ENCODE measurements around the gene SBNO2. TPM values are rescaled to one million over a fixed set of nuclear protein-coding genes. Genes with fewer than 3 reads are reported as not detected.

SBNO2 gene
- total and polyA plus RNA-seq, 2 of the 4 experiments (the other 2 are of a cell fraction) = 13.4 to 40.5 TPM

GRCh38 chr19:1097810-1098176 is 76.3 kb downstream of the SBNO2 start:
- ATAC-seq (ENCODE audit: low read depth) = no peak
- CTCF ChIA-PET = no interaction called here

More at GRCh38 chr19:1097810-1098176, 76.3 kb downstream of the SBNO2 start:
- Histone ChIP-seq H3K79me1 (ENCODE audit: low read depth in 1 of 2, low read length in 2 of 2) (peaks cover 3 to 27% of the 10 kb centered on the region in 2 experiments; a peak in 2 of 4 replicates), H2BK20ac (ENCODE audit: low read depth, low read length) (peak overlapping the region; percentile 85), H3K9me1 (ENCODE audit: insufficient read depth, low read length) (peaks cover 13% of the 10 kb centered on the region), H2BK5ac (ENCODE audit: low read depth, low read length, poor library complexity, severe bottlenecking) (peak overlapping the region; percentile 73), H3K4ac (ENCODE audit: low read depth, low read length) (peak overlapping the region; percentile 91), H3K9me3 (ENCODE audit: control insufficient read depth, insufficient read depth, low read length) (peaks cover 3% of the 10 kb centered on the region), H3K56ac (ENCODE audit: extremely low read depth, insufficient read depth, low read length) (no peak overlapping the region), H3K18ac (ENCODE audit: low read depth, low read length) (peak overlapping the region; percentile 24; the same call in 1 of the 2 replicates), H3K9ac (ENCODE audit: low read depth, low read length) (no peak overlapping the region), H3K36me3 (ENCODE audit: control insufficient read depth, insufficient read depth, low read length) (peaks cover 6% of the 10 kb centered on the region; the same call in 1 of the 2 replicates), H3K4me3 (ENCODE audit: insufficient read depth, low read depth, low read length) (no peak overlapping the region), H4K5ac (ENCODE audit: low read depth, low read length) (peak overlapping the region; percentile 41; the same call in 1 of the 2 replicates), H3K4me2 (ENCODE audit: low read depth, low read length) (no peak overlapping the region), H2AK9ac (replicated peaks; ENCODE audit: low read depth, low read length, poor library complexity) (peak overlapping the region; percentile 89), H3K4me1 (ENCODE audit: control insufficient read depth, insufficient read depth, low read length) (peaks cover 18% of the 10 kb centered on the region), H4K8ac (ENCODE audit: low read depth in 2 of 2, low read length in 2 of 2) (peak overlapping the region in 1 of 2 experiments; percentile 76; a peak in 2 of 4 replicates), H3K14ac (replicated peaks; ENCODE audit: low read depth, low read length) (peak overlapping the region; percentile 9; the same call in 1 of the 2 replicates), H2BK120ac (ENCODE audit: low read depth, low read length) (peak overlapping the region; percentile 94), H4K20me1 (ENCODE audit: insufficient read depth, low read length) (peaks cover 32% of the 10 kb centered on the region), H3K27me3 (ENCODE audit: control insufficient read depth, insufficient read depth, low read length) (no peaks in the 10 kb centered on the region), H4K91ac (ENCODE audit: insufficient read depth, low read depth, low read length) (peak overlapping the region; percentile 74; the same call in 1 of the 2 replicates), H3K23ac (ENCODE audit: low read depth, low read length) (no peak overlapping the region), H2AFZ (replicated peaks; ENCODE audit: low read length, poor library complexity) (peak overlapping the region; percentile 64), H2AK5ac (ENCODE audit: low read depth, low read length) (peak overlapping the region; percentile 98; the same call in 1 of the 2 replicates), H2BK15ac (ENCODE audit: low read depth, low read length) (peak overlapping the region; percentile 91; the same call in 1 of the 3 replicates), H3K27ac (ENCODE audit: insufficient read depth, low read length) (peak overlapping the region; percentile 36; the same call in 1 of the 2 replicates)
- no TSS peak for BruUV-seq (replicated peaks)
- WGBS, 2 experiments (ENCODE audit: extremely low coverage in 2 of 2, insufficient read length in 1 of 2) = no CpG with 5 or more reads among the region's 7 CpGs
- no peak for DNase-seq
- intact Hi-C loops (cut with micrococcal nuclease) = no loop called here
- POLR2A ChIA-PET (ENCODE audit: unreplicated experiment) = no interaction called here
- dilution Hi-C loops (cut with HindIII; ENCODE audit: low sequenced_read_pairs, unreplicated experiment) = no loop called here
- no peak for TF ChIP-seq MAFK (IDR thresholded peaks at IDR 0.05; ENCODE audit: low read depth, low read length)
- TF ChIP-seq NFE2L2 (IDR thresholded peaks at IDR 0.05; ENCODE audit: low read depth, low read length) = no peak
- TF ChIP-seq RFX5 (IDR thresholded peaks at IDR 0.05; ENCODE audit: low read depth, low read length) = no peak
- no peak for TF ChIP-seq USF2 (IDR thresholded peaks at IDR 0.05; ENCODE audit: low read depth, low read length)
- no peak for TF ChIP-seq RCOR1 (IDR thresholded peaks at IDR 0.05; ENCODE audit: insufficient replicate concordance, low read length)
- TF ChIP-seq MXI1 (IDR thresholded peaks at IDR 0.05; ENCODE audit: borderline replicate concordance, low read depth, low read length) = no peak
- peak; percentile 62 for TF ChIP-seq CEBPB (IDR thresholded peaks at IDR 0.05; ENCODE audit: low read depth, low read length)
- in situ Hi-C loops (cut with MboI; ENCODE audit: low sequenced_read_pairs) = no loop called here

Data from IMR-90 (cell line).